COLO668 (cell line): ENCODE data around the gene TBXAS1.

ENCODE experiments used
- DNase-seq: peaks from one replicate; lab custom pipeline; 2025; ENCODE audit not compliant: unreplicated experiment; lab: John Stamatoyannopoulos, UW

Gene TBXAS1

DNA sequence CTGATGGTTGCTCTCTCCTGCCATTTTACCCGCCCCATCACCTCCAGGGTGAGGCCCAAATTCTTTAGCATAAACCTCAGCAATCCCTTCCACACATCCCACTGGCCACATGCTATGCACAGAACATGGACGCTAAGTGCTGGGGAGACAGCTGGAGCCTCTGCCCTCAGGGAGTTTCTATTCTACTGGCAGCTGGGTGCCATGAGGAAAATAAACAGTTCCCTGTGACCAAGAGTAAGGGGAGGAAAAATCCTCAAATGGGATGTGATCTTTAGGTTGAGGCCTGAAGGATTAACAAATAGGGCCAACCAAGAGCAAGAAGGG lies 232.5 kb downstream of the TBXAS1 start:
- DNase-seq = no peak

- DNase-seq = peak; percentile 54
Measured at GRCh38 chr7:140062118-140062527, 233.1 kb downstream of the TBXAS1 start.

- DNase-seq = peak; percentile 92
Measured at GRCh38 chr7:140062528-140063299, 233.7 kb downstream of the TBXAS1 start, which contains the start of gene PARP12. Gene PARP12, minus strand, starts transcription at chr7:140062951. Its CDS starts 104 bp downstream, at chr7:140062847.

DNA sequence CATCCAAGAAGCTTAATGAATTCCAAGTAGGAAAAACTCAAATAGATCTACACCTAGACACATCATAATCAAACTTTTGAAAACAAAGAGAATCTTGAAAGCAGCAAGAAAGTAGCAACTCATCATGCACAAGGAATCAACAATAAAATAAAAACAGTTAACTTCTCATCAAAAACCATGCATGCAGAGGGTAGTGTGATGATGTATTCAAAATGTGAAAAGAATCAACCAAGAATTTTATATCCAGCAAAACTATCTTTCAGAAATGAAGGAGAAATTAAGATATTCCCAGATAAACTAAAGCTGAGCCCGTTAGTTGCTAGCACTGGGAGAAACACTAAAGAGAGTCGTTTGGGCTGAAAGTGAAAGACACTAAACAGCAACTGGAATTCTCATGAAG lies 238.0 kb downstream of the TBXAS1 start:
- DNase-seq = no peak

GRCh38 chr7:140068033-140068432 lies 239.0 kb downstream of the TBXAS1 start:
- no peak for DNase-seq

GRCh38 chr7:140069298-140069949 lies 240.4 kb downstream of the TBXAS1 start:
- no peak for DNase-seq
